ENCODE measurements around the gene SPPL2A.

DNA sequence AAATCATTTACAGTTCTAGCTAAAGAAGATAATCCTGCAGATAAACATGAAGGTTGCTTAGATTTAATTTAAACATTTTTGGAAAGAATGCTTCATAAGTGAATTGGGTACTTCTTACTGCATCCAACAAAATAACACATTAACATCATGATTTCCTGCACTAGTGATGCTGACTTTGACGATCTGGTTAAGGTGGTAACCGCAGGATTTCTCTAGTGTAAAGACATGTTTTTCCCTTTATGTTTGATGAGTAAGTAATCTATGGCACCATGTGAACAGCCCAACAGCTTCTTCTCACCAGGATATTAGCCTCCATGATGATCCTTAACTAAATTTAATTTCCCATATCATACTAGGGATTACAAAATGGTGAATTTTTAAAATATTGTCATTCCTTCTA, 14.1 kb downstream of the SPPL2A start:
- TF ChIP-seq EP300 (IDR thresholded peaks at IDR 0.05) (no peak), POLR2A (IDR thresholded peaks at IDR 0.05) (no peak), CTCF (IDR thresholded peaks at IDR 0.05) (no peak), POLR2AphosphoS5 (IDR thresholded peaks at IDR 0.05) (no peak)
